ENCODE results near the gene CRYGN. TPM values are rescaled to one million over a fixed set of nuclear protein-coding genes. Genes with fewer than 3 reads are reported as not detected.

The CRYGN gene
- total RNA-seq, 2 experiments from 2014 or later: 0.25 to 0.91 TPM

DNA sequence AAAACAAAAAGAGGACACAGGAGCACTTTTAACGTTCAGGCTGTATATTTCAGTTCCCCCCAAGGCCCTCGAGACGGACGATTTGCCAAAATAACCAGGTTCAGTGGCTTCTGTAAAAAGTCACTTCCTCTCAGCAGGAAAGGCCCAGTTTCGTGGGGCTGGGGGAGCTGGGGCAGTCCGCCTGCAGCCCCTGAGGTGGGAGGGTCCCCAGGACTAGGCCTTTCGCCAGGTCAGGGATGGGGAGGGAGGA, 58.9 kb downstream of the CRYGN start:
- POLR2A ChIA-PET: interaction anchor here (1.2 to 1.4 kb wide), 2 partner anchors 29 to 59 kb away, joined by 3 to 7 read pairs; partner anchors contain the start of genes CRYGN and WDR86
- Mint-ChIP-seq H3K4me3 (peak overlapping the region; percentile 49), H3K36me3 (no peaks in the 10 kb centered on the region), H3K27me3 (peaks cover 28% of the 10 kb centered on the region), H3K27ac (no peak overlapping the region), H3K4me1 (peaks cover 10% of the 10 kb centered on the region), H3K9me3 (no peaks in the 10 kb centered on the region)
- no peak for DNase-seq
- peak; percentile 21 for ATAC-seq (ENCODE audit: low read depth)

DNA sequence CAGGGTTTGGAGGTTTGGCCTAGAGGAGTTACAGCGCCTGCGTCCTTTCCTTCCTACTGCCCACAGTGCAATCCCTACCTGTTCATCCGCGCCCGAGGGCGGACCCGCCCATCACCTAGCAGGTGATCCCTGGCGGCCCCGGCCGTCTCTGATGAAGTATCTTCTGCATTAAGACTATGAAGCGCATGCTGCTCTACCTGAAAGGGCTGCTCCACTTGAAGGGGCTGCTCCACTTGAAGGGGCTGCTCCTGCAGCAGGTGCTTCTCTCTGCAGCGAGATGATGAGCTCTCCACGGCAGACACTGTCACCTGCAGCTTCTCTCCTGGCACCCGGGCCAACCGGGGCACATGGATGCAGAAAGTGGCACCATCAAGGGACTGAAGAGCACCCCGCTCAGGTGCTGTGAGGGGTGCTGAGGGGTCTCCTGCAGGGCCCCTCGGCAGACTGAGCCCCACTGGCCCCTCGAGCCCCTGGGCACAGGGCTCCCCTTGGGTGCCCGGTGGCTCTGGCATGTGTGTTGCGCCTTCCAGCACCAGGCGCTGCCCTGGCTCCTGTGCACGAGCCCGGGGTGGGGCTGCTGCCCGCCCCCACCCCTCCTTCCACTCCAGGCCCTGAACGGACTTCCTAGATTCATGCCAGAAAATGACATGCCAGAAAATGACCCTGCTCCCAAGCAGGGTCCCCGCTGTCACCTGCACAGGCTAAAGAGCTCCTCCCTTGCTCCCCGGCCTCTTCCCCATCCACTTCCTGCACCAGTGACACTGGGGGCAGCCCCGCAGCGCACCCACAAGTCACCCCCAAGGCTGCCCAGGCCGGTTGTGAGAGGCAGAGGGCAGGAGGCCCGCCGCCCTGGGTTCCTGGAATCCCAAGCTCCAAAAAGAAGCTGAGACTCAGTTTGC, 59.5 kb downstream of the CRYGN start:
- POLR2A ChIA-PET: interaction anchor here (1.2 to 1.4 kb wide), 2 partner anchors 29 to 60 kb away, joined by 3 to 7 read pairs; partner anchors contain the start of genes CRYGN and WDR86
- no peaks in the 10 kb centered on the region for H3K9me3 Mint-ChIP-seq
- peak overlapping the region; percentile 49 for H3K4me3 Mint-ChIP-seq
- H3K4me1 Mint-ChIP-seq: peaks cover 10% of the 10 kb centered on the region
- no peak overlapping the region for H3K27ac Mint-ChIP-seq
- DNase-seq (no peak), ATAC-seq (ENCODE audit: low read depth) (no peak)
- peaks cover 28% of the 10 kb centered on the region for H3K27me3 Mint-ChIP-seq
- H3K36me3 Mint-ChIP-seq: peaks cover 1% of the 10 kb centered on the region

DNA sequence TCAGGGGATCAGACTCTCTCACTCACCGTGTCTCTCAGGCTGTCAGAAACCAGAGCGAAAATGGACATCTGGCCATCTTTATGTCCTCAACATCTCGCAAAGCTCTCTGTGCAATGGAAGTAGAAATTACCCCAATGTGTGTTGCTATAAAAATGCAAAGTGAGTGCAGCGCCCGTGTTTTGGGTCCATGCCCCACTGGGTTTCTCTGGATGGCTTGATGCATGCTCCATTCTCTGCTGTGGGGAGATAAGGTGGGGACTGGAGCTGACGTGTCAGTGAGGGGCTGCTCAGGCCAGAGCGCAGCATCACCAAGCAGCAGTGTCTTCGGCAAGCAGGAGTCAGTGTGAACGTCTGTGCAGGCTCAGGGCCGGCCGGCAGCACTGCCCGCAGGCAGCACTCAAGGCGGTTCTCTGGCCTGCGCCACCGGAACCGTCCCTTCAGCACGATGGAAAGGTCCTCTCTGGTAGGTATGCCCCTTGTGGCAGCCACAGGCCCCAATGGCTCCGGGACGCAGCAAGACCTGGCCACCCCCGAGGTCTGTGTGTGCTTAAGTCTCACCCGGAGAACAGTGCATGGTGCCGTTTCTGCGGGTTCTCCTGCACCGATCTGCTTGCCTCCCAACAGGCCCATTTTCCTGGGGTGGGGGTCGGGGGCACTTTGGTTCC, 60.3 kb downstream of the CRYGN start:
- Mint-ChIP-seq H3K4me3 (no peak overlapping the region), H3K27me3 (peaks cover 28% of the 10 kb centered on the region), H3K27ac (no peak overlapping the region), H3K9me3 (no peaks in the 10 kb centered on the region), H3K4me1 (peaks cover 10% of the 10 kb centered on the region), H3K36me3 (peaks cover 1% of the 10 kb centered on the region)
- ATAC-seq (ENCODE audit: low read depth) (no peak), DNase-seq (no peak)
- POLR2A ChIA-PET: no interaction called here

DNA sequence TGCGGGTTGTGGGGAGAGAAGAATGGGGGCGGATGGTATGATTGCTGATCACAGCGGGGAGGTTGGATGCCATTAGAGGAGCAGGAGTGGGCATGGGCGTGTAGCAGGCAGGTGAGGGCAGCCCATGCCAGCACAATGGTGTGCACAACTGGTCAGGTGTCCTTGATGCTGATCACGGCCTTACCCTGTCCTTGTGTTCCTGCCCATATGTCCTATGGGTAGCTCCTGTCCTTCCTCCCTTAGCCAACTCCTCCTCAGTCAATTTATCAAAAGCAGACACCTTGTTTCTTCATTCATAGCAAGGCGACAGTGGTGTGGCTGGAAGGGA, 60.8 kb downstream of the CRYGN start:
- Mint-ChIP-seq H3K27me3 (peaks cover 23% of the 10 kb centered on the region), H3K27ac (no peak overlapping the region), H3K36me3 (peaks cover 1% of the 10 kb centered on the region), H3K9me3 (no peaks in the 10 kb centered on the region), H3K4me3 (no peak overlapping the region), H3K4me1 (peaks cover 10% of the 10 kb centered on the region)
- DNase-seq: no peak
- POLR2A ChIA-PET: no interaction called here
- ATAC-seq (ENCODE audit: low read depth): no peak

Small RNA genes lying within 50 kb of the gene (microRNA-seq; reads per million reads assigned to microRNA genes)
- 2.8 reads per million for gene MIR3907

Other genes starting within 250 kb of the CRYGN start
- 1 to 10 TPM; 1.6 to 2.2 TPM for gene H2BK1, start 229.7 kb downstream of the CRYGN start, total RNA-seq
- gene ABCF2, start 212.9 kb downstream of the CRYGN start, total RNA-seq: 10 to 100 TPM; 29.5 to 31.2 TPM
- 10 to 100 TPM; 44.3 to 48.4 TPM for gene CHPF2, start 207.7 kb downstream of the CRYGN start, total RNA-seq
- gene SMARCD3, start 191.4 kb downstream of the CRYGN start, total RNA-seq: 10 to 100 TPM in 1 of 2 experiments, 1 to 10 TPM in 1; 7.8 to 12.6 TPM
- gene NUB1, start 98.3 kb downstream of the CRYGN start, total RNA-seq: 10 to 100 TPM; 84.8 to 91.8 TPM
- gene WDR86, start 30.1 kb downstream of the CRYGN start, total RNA-seq: 1 to 10 TPM; 2.1 to 4.0 TPM
- 10 to 100 TPM; 73.0 to 78.9 TPM for gene RHEB, start 79.8 kb upstream of the CRYGN start, total RNA-seq

Measured in activated naive CD8-positive, alpha-beta T cell treated with anti-CD3 and anti-CD28 coated beads, Interleukin-2, amount 10 ng/mL, durations not matched to agents 7 days and 5 days (primary cell).